GM23338 (cell line): Measurements from ENCODE around the gene PCDHGA4.

ENCODE experiments used
- CTCF ChIP-seq, 2 experiments: fragments of 200-600 bp in 1 of 2; sonication (generic) in 1 of 2; conservative IDR thresholded peaks; 2 replicates each; pipeline versions ENCODE4 v1.5.1 to v1.6.1; 2016 to 2017; ENCODE audit warnings: antibody characterized with exemption in 2 of 2, low read depth in 2 of 2, mild to moderate bottlenecking in 2 of 2, moderate library complexity in 1 of 2
- EZH2 ChIP-seq: fragments of 200-600 bp; sonication (generic); IDR thresholded peaks from one replicate; pipeline ENCODE4 v1.8.0; 2017; ENCODE audit warnings: antibody characterized with exemption, mild to moderate bottlenecking, low read depth; ENCODE audit not compliant: unreplicated experiment
- EZH2phosphoT487 ChIP-seq: fragments of 200-600 bp; sonication (generic); IDR thresholded peaks from one replicate; pipeline ENCODE4 v1.8.1; 2018; ENCODE audit warnings: antibody characterized with exemption; ENCODE audit not compliant: unreplicated experiment
- JUNB ChIP-seq: IDR thresholded peaks from one replicate; pipeline ENCODE4 v1.6.1; 2016; ENCODE audit warnings: antibody characterized with exemption; ENCODE audit not compliant: unreplicated experiment
- POLR2AphosphoS5 ChIP-seq: IDR thresholded peaks from 2 replicates; pipeline ENCODE4 v1.6.1; 2016; ENCODE audit warnings: antibody characterized with exemption, low read depth

DNA sequence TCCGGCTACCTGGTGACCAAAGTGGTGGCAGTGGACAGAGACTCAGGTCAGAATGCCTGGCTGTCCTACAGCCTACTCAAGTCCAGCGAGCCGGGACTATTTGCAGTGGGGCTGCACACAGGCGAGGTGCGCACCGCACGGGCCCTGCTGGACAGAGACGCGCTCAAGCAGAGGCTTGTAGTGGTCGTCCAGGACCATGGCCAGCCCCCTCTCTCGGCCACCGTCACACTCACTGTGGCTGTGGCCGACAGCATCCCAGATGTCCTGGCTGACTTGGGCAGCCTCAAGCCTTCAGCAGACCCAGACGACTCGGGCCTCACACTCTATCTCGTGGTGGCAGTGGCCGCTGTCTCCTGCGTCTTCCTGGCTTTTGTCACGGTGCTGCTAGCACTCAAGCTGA, 2.1 kb downstream of the PCDHGA4 start:
- TF ChIP-seq CTCF (conservative IDR thresholded peaks at IDR 0.05; ENCODE audit: low read depth in 2 of 2) (no peak), EZH2phosphoT487 (no peak), JUNB (no peak), EZH2 (no peak), POLR2AphosphoS5 (no peak)
